ENCODE results near the gene RHOH. TPM values are rescaled to one million over a fixed set of nuclear protein-coding genes. Genes with fewer than 3 reads are reported as not detected.
"Not testable (repeated sequence)": the region's sequence is repeated elsewhere in the genome, so short reads cannot be mapped to it uniquely, and the experiment has no call there.

The RHOH gene
- polyA plus RNA-seq, 6 donors from 2014 or later, result 411 to 590 (median 456) TPM

DNA sequence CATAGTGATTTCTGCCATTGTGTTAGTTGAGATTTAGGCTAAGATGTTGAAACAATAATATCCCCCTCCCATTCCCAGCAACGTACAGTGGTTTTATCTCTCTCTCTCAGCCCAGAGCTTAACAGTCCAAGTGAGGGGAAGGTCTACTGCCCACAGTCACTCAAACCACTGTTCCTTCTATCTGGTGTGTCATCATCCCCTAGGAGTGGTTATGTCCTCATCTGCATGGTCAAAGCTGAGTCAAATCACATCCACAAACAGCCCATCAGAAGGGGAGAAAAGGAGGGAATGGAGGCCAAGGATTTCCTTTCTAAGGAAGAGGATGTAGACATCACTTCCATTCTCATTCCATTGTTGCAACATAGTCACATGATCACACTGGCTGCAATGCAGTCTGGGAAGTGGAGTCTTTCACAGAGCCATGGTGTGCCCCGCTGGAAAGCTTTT, 95.5 kb downstream of the RHOH start:
- Mint-ChIP-seq H3K4me3 (peak overlapping the region in 6 of 8 donors; percentile 25 to 72 (median 34)), H3K36me3 (no peaks in the 10 kb centered on the region), H3K27ac (peak overlapping the region in 4 of 6 donors; percentile 88 to 92 (median 90)), H3K4me1 (peaks cover 42 to 76% (median 65%) of the 10 kb centered on the region in 3 donors), H3K9me3 (peaks cover 0 to 3% (median under 1%) of the 10 kb centered on the region in 7 donors), H3K27me3 (no peaks in the 10 kb centered on the region)
- DNase-seq, result no peak
- ATAC-seq (ENCODE audit: low read depth in 2 of 2), result no peak

DNA sequence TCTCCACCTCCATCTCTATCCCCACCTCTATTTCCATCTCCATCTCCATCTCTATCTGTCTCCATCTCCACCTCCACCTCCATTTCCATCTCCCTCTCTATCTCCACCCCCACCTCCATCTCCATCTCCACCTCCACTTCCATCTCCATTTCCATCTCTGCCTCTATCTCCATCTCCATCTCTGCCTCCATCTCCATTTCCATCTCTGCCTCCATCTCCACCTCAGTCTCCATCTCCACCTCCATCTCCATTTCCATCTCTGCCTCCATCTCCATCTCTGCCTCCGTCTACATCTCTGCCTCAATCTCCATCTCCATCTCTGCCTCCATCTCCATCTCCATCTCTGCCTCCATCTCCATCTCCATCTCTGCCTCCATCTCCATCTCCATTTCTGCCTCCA, 97.5 kb downstream of the RHOH start:
- no peaks in the 10 kb centered on the region for H3K36me3 Mint-ChIP-seq
- DNase-seq (no peak), ATAC-seq (ENCODE audit: low read depth in 2 of 2) (no peak)
- H3K4me1 Mint-ChIP-seq, result peaks cover 43 to 76% (median 59%) of the 10 kb centered on the region in 3 donors
- peaks cover 0 to 8% (median 5%) of the 10 kb centered on the region in 7 donors for H3K9me3 Mint-ChIP-seq
- H3K4me3 Mint-ChIP-seq, result no peak overlapping the region
- no peaks in the 10 kb centered on the region for H3K27me3 Mint-ChIP-seq
- no peak overlapping the region for H3K27ac Mint-ChIP-seq

DNA sequence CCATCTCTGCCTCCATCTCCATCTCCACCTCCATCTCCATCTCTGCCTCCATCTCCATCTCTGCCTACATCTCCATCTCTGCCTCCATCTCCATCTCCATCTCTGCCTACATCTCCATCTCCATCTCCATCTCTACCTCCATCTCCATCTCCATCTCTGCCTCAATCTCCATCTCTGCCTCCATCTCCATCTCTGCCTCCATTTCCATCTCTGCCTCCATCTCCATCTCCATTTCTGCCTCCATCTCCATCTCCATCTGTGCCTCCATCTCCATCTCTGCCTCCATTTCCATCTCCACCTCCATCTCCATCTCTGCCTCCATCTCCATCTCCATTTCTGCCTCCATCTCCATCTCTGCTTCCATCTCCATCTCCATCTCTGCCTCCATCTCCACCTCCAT, 98.2 kb downstream of the RHOH start:
- not testable (repeated sequence) for H3K9me3 Mint-ChIP-seq; H3K4me3 Mint-ChIP-seq; H3K27ac Mint-ChIP-seq; ATAC-seq (ENCODE audit: low read depth in 2 of 2); H3K36me3 Mint-ChIP-seq; DNase-seq; H3K27me3 Mint-ChIP-seq
- peaks cover 39 to 76% (median 58%) of the 10 kb centered on the region in 3 donors for H3K4me1 Mint-ChIP-seq

DNA sequence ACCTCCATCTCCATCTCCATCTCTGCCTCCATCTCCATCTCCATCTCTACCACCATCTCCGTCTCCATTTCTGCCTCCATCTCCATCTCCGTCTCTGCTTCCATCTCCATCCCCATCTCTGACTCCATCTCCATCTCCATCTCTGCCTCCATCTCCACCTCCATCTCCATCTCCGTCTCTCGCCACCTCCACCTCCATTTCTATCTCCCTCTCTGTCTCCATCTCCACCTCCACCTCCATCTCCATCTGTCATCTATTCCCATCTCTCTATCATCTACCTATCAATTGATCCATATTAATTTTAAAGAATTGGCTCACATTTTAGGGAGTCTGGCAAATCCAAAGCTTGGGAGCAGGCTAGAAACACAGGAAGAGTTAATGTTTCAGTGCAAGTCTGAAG, 98.7 kb downstream of the RHOH start:
- ATAC-seq (ENCODE audit: low read depth in 2 of 2), result no peak
- H3K9me3 Mint-ChIP-seq, result peaks cover 0 to 8% (median 5%) of the 10 kb centered on the region in 7 donors
- no peaks in the 10 kb centered on the region for H3K27me3 Mint-ChIP-seq
- DNase-seq, result no peak
- no peak overlapping the region for H3K27ac Mint-ChIP-seq
- no peak overlapping the region for H3K4me3 Mint-ChIP-seq
- peaks cover 39 to 76% (median 58%) of the 10 kb centered on the region in 3 donors for H3K4me1 Mint-ChIP-seq
- H3K36me3 Mint-ChIP-seq, result no peaks in the 10 kb centered on the region

Other genes with a start within 250 kb of the RHOH start
- gene PDS5A, start 219.1 kb upstream of the RHOH start, polyA plus RNA-seq (ENCODE audit: low read depth in 6 of 6), result 10 to 100 TPM; 34.6 to 58.1 (median 41.0) TPM
- gene N4BP2, start 140.2 kb upstream of the RHOH start, polyA plus RNA-seq (ENCODE audit: low read depth in 6 of 6), result 1 to 10 TPM; 1.7 to 7.8 (median 5.9) TPM
- gene CHRNA9, start 138.3 kb downstream of the RHOH start, polyA plus RNA-seq (ENCODE audit: low read depth in 6 of 6), result under 1 TPM in 1 of 6 donors, not detected in 5; 0.25 TPM

Data from naive B cell (primary cell).